Measurements from ENCODE around the gene ANKRD36.
"Not testable (repeated sequence)": the region's sequence is repeated elsewhere in the genome, so short reads cannot be mapped to it uniquely, and the experiment has no call there.

The ANKRD36 gene

DNA sequence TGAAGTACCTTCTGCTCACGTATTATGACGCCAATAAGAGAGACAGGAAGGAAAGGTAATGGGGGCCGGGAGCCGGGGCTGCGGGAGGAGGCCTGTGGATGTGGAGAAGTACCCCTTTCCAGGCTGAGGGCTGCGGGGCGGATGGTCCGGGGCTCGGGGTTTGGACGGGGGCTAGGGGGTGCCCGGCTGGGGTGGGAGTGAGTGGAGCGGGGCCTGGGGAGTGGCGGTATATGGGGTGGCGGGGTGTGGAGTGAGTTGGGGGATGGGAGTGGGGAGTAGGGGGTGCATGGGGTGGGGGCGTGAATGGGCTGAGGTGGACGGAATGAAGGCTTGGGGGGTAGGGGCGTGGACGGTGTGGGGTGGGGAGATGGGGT, 916 bp downstream of the ANKRD36 start:
- DNase-seq (ENCODE audit: low read depth in 2 of 2) = not testable (repeated sequence)

DNA sequence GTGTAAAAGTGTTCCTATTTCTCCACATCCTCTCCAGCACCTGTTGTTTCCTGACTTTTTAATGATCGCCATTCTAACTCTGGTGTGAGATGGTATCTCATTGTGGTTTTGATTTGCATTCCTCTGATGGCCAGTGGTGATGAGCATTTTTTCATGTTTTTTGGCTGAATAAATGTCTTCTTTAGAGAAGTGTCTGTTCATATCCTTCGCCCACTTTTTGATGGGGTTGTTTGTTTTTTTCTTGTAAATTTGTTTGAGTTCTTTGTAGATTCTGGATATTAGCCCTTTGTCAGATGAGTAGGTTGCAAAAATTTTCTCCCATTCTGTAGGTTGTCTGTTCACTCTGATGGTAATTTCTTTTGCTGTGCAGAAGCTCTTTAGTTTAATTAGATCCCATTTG, 16.1 kb downstream of the ANKRD36 start:
- not testable (repeated sequence) for DNase-seq (ENCODE audit: low read depth in 2 of 2)

DNA sequence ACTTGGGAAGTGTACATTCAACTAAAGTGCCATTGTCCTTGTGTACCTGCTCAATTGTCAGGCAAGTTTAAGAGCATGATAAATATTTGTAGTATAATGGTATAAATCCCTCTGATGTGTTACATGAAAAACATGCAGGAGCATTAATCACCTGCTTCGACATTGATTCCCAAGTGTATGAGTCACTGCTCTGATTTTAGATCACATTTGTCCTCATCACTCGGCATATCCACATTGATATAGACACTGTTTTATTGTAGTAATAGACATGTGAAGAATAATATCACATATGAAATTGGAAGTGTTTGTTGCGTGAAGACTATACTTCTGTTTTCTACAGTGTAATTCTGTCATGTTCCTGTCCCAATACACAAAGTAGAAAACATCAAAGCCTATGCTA, 31.1 kb downstream of the ANKRD36 start:
- DNase-seq (ENCODE audit: low read depth in 2 of 2) = not testable (repeated sequence)

DNA sequence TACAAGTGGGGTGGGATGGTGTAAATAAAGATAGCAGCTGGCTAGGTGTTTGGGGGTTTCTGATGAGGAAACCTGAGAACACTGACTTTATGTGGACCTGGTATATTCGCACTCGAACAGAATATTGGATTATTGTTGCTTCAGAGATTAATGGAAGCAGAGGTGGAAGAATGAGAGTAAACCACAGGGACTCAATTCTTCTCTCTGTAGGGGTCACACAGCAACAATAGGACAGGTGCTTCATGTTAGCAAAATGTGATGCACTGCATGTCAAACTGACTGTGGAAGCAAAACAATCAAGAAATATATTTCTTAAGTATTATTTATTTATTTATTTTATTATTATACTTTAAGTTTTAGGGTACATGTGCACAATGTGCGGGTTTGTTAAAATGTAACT, 53.6 kb downstream of the ANKRD36 start:
- not testable (repeated sequence) for DNase-seq (ENCODE audit: low read depth in 2 of 2)

DNA sequence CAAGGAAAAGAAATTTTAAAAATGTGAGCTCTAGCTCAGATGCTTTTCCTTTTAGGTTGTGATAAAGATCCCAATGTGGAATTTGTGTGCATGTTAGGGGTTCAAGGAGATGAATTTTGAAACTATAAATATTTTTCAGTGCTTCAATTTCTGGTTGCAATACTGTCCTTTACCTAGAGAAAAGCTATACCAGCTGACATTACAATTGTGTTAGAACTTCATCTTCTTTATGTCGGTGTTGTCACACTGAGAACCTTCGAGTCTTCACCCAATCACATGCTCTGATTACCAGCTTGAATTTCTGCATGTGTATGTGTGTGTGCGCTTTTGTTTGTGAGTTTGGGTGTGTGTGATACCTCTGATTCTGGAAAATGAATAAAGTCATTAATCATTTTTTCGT, 55.0 kb downstream of the ANKRD36 start:
- not testable (repeated sequence) for DNase-seq (ENCODE audit: low read depth in 2 of 2)

DNA sequence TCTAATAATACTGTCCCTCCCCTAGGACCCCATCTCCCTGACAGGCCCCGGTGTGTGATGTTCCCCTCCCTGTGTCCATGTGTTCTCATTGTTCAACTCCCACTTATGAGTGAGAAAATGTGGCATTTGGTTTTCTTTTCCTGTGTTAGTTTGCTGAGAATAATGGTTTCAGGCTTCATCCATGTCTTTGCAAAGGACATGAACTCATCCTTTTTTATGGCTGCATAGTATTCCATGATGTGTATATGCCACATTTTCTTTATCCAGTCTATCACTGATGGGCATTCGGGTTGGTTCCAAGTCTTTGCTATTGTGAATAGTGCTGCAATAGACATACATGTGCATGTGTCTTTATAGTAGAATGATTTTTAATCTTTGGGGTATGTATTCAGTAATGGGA, 55.6 kb downstream of the ANKRD36 start:
- not testable (repeated sequence) for DNase-seq (ENCODE audit: low read depth in 2 of 2)

DNA sequence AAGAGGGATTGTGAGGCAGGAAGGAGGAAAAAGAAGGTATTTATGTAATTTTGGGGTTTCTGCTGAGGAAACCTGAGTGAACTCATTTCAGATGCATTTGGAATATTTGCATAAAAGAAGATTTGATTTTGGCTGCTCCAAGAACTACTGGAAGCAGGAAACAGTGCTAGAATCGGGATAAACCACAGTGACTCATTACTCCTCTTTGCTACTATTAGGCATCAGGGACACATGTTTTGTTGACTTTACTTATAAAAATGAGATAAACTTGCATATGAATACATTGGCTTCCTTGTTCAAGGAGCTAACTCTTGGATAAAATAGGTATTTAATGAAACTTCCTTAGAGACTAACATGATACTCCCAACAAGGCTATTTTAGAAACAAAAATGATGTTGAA, 67.4 kb downstream of the ANKRD36 start:
- not testable (repeated sequence) for DNase-seq (ENCODE audit: low read depth in 2 of 2)

DNA sequence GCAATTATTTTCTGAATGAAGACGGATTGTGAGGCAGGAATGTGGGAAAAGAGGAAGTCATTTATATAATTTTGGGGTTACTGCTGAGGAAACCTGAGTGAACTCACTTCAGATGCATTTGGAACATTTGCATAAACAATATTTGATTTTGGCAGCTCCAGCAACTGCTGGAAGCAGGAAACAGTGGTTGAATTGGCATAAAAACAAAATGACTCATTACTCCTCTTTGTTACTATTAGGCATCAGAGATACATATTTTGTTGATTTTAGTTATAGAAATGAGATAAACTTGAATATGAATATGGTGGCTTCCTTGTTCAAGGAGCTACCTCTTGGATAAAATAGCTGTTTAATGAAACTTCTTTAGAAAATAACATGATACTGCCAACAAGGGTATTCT, 82.4 kb downstream of the ANKRD36 start:
- DNase-seq (ENCODE audit: low read depth in 2 of 2) = not testable (repeated sequence)

DNA sequence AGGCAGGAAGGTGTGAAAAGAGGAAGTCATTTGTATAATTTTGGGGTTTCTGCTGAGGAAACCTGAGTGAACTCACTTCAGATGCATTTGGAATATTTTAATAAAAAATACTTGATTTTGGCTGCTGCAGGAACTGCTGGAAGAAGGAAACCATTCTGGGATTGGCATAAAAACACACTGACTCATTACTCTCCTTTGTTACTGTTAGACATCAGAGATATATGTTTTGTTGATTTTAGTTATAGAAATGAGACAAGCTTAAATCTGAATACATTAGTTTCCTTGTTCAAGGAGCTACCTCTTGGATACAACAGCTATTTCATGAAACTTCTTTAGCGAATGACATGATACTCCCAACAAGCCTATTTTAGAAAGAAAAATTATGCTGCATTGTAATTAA, 84.3 kb downstream of the ANKRD36 start:
- not testable (repeated sequence) for DNase-seq (ENCODE audit: low read depth in 2 of 2)

DNA sequence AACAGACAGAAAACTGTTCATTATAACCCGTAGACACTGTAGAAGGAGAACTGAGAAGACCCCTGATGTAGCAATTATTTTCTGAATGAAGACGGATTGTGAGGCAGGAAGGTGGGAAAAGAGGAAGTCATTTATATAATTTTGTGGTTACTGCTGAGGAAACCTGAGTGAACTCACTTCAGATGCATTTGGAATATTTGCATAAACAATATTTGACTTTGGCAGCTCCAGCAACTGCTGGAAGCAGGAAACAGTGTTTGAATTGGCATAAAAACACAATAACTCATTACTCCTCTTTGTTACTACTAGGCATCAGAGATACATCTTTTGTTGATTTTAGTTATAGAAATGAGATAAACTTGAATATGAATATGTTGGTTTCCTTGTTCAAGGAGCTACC, 87.9 kb downstream of the ANKRD36 start:
- not testable (repeated sequence) for DNase-seq (ENCODE audit: low read depth in 2 of 2)

DNA sequence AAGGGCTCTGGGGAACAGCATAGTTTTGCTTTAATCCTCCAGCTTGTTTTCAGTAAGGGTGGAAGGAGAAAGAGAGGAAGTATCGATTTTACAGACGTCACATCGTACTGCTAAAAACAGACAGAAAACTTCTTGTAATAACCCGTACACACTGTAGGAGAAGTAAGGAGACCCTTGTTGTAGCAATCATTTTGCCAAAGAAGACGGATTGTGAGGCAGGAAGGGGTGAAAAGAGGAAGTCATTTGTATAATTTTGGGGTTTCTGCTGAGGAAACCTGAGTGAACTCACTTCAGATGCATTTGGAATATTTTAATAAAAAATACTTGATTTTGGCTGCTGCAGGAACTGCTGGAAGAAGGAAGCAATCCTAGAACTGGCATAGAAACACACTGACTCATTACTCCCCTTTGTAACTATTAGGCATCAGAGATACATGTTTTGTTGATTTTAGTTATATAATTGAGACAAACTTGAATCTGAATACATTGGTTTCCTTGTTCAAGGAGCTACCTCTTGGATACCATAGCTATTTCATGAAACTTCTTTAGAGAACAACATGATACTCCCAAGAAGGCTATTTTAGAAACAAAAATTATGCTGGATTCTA, 89.8 kb downstream of the ANKRD36 start:
- DNase-seq (ENCODE audit: low read depth in 2 of 2) = not testable (repeated sequence)

DNA sequence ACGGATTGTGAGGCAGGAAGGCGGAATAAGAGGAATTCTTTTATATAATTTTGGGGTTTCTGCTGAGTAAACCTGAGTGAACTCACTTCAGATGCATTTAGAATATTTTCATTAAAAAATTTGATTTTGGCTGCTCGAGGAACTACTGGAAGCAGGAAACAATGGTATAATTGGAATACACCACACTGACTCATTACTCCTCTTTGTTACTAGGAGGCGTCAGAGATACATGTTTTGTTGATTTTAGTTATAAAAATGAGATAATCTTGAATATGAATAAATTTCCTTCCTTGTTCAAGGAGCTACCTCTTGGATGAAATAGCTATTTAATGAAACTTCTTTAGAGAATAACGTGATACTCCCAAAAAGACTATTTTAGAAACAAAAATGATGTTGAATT, 97.4 kb downstream of the ANKRD36 start:
- no peak for DNase-seq (ENCODE audit: low read depth in 2 of 2)

DNA sequence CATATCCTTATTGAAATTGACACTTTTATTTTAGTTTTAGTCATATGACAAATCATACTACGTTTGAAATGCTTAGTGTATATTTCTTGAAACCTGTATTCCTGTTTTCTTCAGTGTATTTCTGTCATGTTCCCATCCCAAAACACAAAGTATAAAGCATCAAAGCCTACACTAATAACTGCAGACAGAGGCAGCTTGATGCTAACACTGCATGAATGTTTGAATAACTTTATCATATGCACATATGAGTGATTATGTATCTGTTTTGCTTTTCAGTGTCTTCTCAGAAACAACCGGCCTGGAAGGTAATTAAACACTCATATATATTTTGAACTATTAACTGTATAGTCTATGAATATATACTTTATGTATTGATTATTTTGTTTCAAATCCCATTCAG, 102.1 kb downstream of the ANKRD36 start:
- DNase-seq (ENCODE audit: low read depth in 2 of 2) = not testable (repeated sequence)

DNA sequence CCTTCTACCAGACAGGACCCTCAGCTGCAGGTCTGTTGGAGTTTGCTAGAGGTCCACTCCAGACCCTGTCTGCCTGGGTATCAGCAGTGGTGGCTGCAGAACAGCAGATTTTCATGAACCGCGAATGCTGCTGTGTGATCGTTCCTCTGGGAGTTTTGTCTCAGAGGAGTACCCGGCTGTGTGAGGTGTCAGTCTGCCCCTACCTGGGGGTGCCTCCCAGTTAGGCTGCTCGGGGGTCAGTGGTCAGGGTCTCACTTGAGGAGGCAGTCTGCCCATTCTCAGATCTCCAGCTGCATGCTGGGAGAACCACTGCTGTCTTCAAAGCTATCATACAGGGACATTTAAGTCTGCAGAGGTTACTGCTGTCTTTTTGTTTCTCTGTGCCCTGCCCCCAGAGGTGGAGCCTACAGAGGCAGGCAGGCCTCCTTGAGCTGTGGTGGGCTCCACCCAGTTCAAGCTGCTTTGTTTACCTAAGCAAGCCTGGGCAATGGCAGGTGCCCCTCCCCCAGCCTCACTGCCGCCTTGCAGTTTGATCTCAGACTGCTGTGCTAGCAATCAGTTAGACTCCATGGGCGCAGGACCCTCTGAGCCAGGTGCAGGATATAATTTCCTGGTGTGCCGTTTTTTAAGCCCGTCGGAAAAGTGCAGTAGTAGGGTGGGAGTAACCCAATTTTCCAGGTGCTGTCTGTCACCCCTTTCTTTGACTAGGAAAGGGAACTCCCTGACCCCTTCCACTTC, 118.1 kb downstream of the ANKRD36 start:
- DNase-seq (ENCODE audit: low read depth in 2 of 2) = not testable (repeated sequence)

DNA sequence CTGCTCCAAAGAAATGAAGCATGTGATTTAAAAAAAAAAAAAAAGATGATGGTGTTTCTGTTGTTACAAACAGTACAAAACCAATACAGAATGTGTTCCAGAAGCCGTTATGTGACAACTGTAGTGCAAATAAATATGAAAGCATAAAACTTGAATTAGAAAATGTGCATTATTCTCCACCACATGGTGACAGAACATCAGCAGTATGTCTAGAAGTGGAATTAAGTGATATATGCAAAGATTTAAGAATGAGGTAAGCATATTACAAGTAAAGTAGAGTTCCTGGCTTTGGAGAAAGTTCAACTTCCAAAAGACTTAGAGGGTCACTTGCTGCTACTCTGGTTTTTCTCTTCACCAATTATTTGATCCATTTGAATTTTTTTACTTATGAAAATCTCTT, 120.0 kb downstream of the ANKRD36 start:
- DNase-seq (ENCODE audit: low read depth in 2 of 2) = not testable (repeated sequence)

DNA sequence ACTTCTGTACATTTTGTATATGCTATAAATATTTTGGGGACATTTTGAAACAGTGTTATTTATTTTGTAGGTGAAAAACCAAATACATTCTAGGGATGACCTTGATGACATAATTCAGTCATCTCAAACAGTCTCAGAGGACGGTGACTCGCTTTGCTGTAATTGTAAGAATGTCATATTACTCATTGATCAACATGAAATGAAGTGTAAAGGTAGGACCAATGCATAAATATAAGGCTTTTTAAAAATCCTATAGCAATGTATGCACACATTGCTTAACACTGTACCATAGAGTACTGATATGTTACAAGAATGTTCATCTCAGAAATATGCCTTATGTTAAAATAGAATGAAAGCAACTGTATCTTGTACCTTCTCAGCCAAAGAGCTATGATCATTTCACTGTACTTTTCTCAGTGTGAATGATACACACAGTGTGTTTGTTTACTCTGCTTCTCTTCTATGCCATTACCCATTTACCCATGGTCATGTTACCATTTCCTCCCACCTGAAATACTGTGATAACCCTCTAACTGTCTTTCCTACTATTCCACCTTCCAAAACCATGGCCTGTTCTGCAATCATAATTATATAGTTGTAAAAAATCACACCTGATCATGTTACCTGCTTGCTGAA, 120.8 kb downstream of the ANKRD36 start:
- not testable (repeated sequence) for DNase-seq (ENCODE audit: low read depth in 2 of 2)

DNA sequence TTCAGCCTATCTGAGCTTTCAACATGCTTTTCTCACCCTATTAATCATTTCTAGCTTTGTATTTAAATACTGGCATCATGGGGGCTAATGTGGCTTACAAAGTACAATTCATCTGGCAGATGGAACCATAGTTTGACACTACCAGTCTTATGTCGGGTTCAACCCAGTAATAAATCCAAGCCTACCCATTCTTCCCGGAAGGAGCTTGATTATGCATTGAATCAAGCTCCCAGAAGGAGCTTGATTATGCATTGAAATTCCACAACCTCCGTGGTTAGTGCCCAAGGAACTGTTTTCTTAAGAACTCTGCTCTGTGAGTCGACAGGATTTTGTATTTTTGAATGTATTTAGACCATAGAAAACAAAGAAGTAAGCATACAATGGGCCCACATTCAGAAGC, 148.2 kb downstream of the ANKRD36 start:
- not testable (repeated sequence) for DNase-seq (ENCODE audit: low read depth in 2 of 2)

DNA sequence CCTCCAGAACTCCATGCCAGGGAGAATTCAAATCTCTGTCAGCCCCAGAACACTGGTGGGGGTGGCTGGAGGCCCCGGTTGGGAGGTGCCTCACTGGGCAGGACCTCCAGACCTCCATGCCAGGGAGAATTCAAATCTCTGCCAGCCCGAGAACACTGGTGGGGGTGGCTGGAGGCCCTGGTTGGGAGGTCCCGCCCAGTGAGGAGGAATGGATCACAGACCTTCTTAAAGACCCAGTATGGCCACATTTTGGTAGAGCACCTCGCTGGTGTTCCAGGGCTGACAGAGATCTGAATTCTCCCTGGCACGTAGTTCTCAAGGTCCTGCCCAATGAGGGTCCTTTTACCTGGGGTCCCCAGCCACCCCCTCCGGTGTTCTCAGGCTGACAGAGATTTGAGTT, 153.5 kb downstream of the ANKRD36 start:
- DNase-seq (ENCODE audit: low read depth in 2 of 2) = not testable (repeated sequence)

DNA sequence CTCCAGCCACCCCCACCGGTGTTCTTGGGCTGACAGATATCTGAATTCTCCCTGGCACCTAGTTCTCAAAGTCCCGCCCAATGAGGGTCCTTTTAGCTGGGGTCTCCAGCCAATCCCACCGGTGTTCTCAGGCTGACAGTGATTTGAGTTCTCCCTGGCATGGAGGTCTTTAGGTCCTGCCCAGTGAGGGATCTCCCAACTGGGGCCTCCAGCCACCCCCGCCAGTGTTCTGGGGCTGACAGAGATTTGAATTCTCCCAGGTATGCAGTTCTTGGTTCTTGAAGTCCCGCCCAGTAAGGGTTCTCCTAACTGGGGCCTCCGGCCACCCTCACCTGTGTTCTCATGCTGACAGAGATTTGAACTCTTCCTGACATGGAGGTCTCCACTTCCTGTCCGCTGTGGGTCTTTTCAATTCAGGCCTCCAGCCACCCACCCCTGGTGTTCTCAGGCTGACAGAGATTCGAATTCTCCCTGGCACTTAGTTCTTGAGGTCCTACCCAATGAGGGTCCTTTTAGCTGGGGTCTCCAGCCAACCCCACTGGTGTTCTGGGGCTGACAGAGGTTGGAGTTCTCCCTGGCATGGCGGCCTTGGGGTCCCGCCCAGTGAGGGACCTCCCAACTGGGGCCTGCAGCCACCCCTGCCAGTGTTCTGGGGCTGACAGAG, 154.6 kb downstream of the ANKRD36 start:
- DNase-seq (ENCODE audit: low read depth in 2 of 2) = no peak

DNA sequence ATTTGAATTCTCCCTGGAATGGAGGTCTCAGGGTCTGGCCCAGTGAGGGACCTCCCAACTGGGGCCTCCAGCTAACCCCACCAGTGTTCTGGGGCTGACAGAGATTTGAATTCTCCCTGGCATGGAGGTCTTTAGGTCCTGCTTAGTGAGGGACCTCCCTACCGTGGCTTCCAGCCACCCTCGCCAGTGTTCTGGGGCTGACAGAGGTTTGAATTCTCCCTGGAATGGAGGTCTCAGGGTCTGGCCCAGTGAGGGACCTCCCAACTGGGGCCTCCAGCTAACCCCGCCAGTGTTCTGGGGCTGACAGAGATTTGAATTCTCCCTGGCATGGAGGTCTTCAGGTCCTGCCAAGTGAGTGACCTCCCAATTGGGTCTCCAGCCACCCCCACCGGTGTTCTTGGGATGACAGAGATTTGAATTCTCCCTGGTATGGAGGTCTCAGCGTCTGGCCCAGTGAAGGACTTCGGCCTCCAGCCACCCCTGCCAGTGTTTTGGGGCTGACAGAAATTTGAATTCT, 155.2 kb downstream of the ANKRD36 start:
- not testable (repeated sequence) for DNase-seq (ENCODE audit: low read depth in 2 of 2)

DNA sequence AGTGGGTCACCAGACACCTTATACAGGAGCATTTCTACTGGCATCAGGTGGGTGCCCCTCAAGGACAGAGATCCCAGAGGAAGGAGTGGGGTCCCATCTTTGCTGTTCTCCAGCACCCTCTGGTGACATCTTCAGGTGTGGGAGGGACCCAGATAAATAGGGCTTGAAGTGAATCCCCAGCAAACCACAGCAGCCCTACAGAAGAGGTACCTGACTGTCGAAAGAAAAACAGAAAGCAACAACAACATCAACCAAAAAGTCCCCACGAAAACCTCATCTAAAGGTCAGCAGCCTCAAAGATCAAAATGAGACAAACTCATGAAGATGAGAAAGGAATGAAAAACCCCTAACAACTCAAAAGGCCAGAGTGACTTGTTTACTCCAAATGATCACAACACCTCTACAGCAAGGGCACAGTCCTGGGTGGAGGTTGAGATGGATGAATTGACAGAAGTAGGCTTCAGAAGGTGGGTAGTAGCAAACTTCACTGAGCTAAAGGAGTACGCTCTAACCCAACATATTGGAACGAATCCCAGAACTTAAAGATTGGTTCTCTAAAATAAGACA, 163.4 kb downstream of the ANKRD36 start:
- not testable (repeated sequence) for DNase-seq (ENCODE audit: low read depth in 2 of 2)

DNA sequence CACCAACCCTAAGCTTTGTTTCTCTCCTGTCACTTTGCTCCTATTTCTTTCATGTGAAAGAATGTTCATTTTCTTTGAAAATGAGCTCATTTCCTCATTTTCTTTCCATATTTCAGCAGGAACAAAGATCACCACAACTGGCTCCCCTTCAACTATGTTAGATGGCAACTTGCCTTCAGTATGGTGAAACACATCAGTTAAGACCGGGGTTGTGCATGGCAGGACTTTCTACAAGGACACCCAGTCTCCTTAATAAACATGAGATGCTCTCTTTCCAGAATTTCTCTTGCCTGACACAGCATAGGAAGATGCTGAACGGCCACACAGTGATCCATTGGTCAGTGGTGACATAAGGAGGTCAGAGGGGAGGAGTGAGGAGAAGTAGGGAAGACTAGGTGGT, 172.2 kb downstream of the ANKRD36 start:
- DNase-seq (ENCODE audit: low read depth in 2 of 2) = not testable (repeated sequence)

Measured in stimulated activated CD4-positive, alpha-beta T cell treated with anti-CD3 and anti-CD28 coated beads, Interleukin-1b, Interleukin-23, amount 100 ng/mL, for 4 hours (primary cell).